Activated CD4-positive, CD25-positive, alpha-beta regulatory T cell treated with anti-CD3 and anti-CD28 coated beads, Interleukin-2, amount 50 U/mL, for 24 hours (primary cell): Measurements from ENCODE around the gene ART5.
"Not testable (repeated sequence)": the region's sequence is repeated elsewhere in the genome, so short reads cannot be mapped to it uniquely, and the experiment has no call there.

ENCODE experiments used
- ATAC-seq, 2 donors: fragments of 150-1000 bp; cut with Tn5 transposase; one replicate each; pipeline ENCODE4 v1.10.0; 2021; ENCODE audit warnings: mild to moderate bottlenecking in 1 of 2, moderate library complexity in 1 of 2

The ART5 gene

GRCh38 chr11:3657331-3657730, 15.5 kb upstream of the ART5 start:
- not testable (repeated sequence) for ATAC-seq

GRCh38 chr11:3655547-3655946, 13.8 kb upstream of the ART5 start:
- no peak for ATAC-seq

- ATAC-seq, result not testable (repeated sequence)
Observed at GRCh38 chr11:3652514-3652913, 10.7 kb upstream of the ART5 start.

GRCh38 chr11:3649374-3649773, 7.6 kb upstream of the ART5 start:
- ATAC-seq, result not testable (repeated sequence)

GRCh38 chr11:3648843-3649242, 7.1 kb upstream of the ART5 start:
- not testable (repeated sequence) for ATAC-seq

- no peak for ATAC-seq
Observed at GRCh38 chr11:3645552-3645951, 3.8 kb upstream of the ART5 start.

GRCh38 chr11:3644817-3645235, 3.0 kb upstream of the ART5 start, which contains the start of gene ART1:
Gene ART1, plus strand, starts transcription at chr11:3645128. Its CDS starts 14,086 bp downstream, at chr11:3659214.
- no peak for ATAC-seq

- not testable (repeated sequence) for ATAC-seq
Observed at GRCh38 chr11:3643102-3643546, 1.3 kb upstream of the ART5 start.

GRCh38 chr11:3642071-3642951, 519 bp upstream of the ART5 start:
- ATAC-seq, result peak; percentile 80 to 88

GRCh38 chr11:3641191-3641590, 601 bp downstream of the ART5 start:
- no peak for ATAC-seq

- ATAC-seq, result no peak
Observed at GRCh38 chr11:3639841-3640240, 2.0 kb downstream of the ART5 start.

GRCh38 chr11:3638513-3638912, 3.3 kb downstream of the ART5 start:
- ATAC-seq, result no peak

- ATAC-seq, result no peak
Observed at GRCh38 chr11:3637201-3637600, 4.6 kb downstream of the ART5 start.

- no peak for ATAC-seq
Observed at GRCh38 chr11:3635641-3636375, 6.0 kb downstream of the ART5 start.

- ATAC-seq, result no peak
Observed at GRCh38 chr11:3632070-3632660, 9.6 kb downstream of the ART5 start.

- ATAC-seq, result peak in 1 of 2 donors; percentile 48
Observed at GRCh38 chr11:3631331-3631730, 10.5 kb downstream of the ART5 start.

- ATAC-seq, result no peak
Observed at GRCh38 chr11:3627291-3627690, 14.5 kb downstream of the ART5 start.

GRCh38 chr11:3626250-3626960, 15.4 kb downstream of the ART5 start:
- ATAC-seq, result no peak

GRCh38 chr11:3623767-3624458, 17.9 kb downstream of the ART5 start:
- ATAC-seq, result no peak

- ATAC-seq, result no peak
Observed at GRCh38 chr11:3623121-3623520, 18.7 kb downstream of the ART5 start.

GRCh38 chr11:3622521-3622920, 19.3 kb downstream of the ART5 start:
- ATAC-seq, result no peak

GRCh38 chr11:3617990-3618389, 23.8 kb downstream of the ART5 start:
- ATAC-seq, result no peak
